Sigmoid colon (tissue), 4 donors: ENCODE results near the gene THEM5.
"Not testable (repeated sequence)": the region's sequence is repeated elsewhere in the genome, so short reads cannot be mapped to it uniquely, and the experiment has no call there.

ENCODE experiments used
- EP300 ChIP-seq, 4 donors: sonication (generic); formaldehyde crosslinking; IDR thresholded peaks; one replicate each; pipeline ENCODE4 v1.6.1; 2017; ENCODE audit warnings: antibody characterized with exemption in 4 of 4
- POLR2A ChIP-seq, 2 donors: fragments of 450-650 bp; IDR thresholded peaks; one replicate each; pipeline ENCODE4 v1.6.1; 2016; ENCODE audit warnings: antibody characterized with exemption in 2 of 2, mild to moderate bottlenecking in 2 of 2, moderate library complexity in 2 of 2
- POLR2AphosphoS5 ChIP-seq, 4 donors: sonication (generic); formaldehyde crosslinking; IDR thresholded peaks; one replicate each; pipeline ENCODE4 v1.6.1; 2017; ENCODE audit warnings: antibody characterized with exemption in 4 of 4
- TF ChIP-seq, protein P1 (sequence below), 4 experiments: fragments of 450-650 bp in 3 of 4; fragments of 200-600 bp in 1 of 4; IDR thresholded peaks; one replicate each; pipeline ENCODE4 v1.5.1; 2016 to 2019; ENCODE audit warnings: antibody characterized with exemption in 4 of 4, mild to moderate bottlenecking in 3 of 4, moderate library complexity in 2 of 4

DNA sequence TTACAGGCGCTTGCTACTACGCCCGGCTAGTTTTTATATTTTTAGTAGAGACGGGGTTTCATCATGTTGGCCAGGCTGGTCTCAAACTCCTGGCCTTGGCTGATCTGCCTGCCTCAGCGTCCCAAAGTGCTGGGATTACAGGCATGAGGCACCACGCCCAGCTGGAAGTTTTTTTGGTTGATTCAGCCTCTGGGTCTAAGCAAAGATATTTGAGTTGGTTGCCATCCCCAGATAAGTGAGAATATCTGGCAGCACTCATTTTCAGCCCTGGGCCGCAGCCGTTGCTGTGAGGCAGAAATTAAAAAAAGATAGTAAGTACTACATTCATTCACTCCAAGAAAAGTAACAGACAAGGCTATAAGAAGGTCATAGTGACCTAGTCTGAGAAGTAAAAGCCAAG lies 2.0 kb upstream of the THEM5 start:
- TF ChIP-seq, protein P1, sequence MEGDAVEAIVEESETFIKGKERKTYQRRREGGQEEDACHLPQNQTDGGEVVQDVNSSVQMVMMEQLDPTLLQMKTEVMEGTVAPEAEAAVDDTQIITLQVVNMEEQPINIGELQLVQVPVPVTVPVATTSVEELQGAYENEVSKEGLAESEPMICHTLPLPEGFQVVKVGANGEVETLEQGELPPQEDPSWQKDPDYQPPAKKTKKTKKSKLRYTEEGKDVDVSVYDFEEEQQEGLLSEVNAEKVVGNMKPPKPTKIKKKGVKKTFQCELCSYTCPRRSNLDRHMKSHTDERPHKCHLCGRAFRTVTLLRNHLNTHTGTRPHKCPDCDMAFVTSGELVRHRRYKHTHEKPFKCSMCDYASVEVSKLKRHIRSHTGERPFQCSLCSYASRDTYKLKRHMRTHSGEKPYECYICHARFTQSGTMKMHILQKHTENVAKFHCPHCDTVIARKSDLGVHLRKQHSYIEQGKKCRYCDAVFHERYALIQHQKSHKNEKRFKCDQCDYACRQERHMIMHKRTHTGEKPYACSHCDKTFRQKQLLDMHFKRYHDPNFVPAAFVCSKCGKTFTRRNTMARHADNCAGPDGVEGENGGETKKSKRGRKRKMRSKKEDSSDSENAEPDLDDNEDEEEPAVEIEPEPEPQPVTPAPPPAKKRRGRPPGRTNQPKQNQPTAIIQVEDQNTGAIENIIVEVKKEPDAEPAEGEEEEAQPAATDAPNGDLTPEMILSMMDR (IDR thresholded peaks at IDR 0.05): not testable (repeated sequence)
- TF ChIP-seq POLR2A, POLR2AphosphoS5, EP300 (IDR thresholded peaks at IDR 0.05): not testable (repeated sequence)
